ENCODE results near the gene ZEB2. TPM values are rescaled to one million over a fixed set of nuclear protein-coding genes. Genes with fewer than 3 reads are reported as not detected.

ZEB2 gene
- total RNA-seq, 6 experiments from 2014 or later = 13.5 to 35.9 (median 21.7) TPM

DNA sequence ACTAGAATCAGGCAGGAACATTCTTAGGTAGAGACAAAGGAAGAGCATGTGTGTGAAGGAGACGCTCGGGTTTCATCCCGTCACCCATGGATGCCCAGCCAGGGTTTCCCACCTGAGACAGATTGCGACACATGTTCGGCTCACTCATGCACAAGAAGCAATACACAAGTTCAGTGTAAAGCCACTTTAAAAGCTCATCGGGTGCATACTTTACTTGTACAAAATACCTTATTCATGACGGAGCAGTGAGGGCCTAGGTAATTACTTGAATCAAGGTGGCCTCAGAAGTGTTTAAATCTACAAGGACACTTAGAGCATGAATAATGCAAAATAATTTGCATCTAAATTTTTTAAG lies 42.0 kb downstream of the ZEB2 start:
- Histone ChIP-seq H3K36me3 (no peaks in the 10 kb centered on the region), H3K4me3 (no peak overlapping the region), H3K4me1 (no peaks in the 10 kb centered on the region), H3K27ac (no peak overlapping the region), H3K27me3 (no peaks in the 10 kb centered on the region), H3K9me3 (no peaks in the 10 kb centered on the region)
- intact Hi-C loops (cut with DNase I) = no loop called here
- ATAC-seq (no peak), DNase-seq (no peak)
- TF ChIP-seq, protein P1, sequence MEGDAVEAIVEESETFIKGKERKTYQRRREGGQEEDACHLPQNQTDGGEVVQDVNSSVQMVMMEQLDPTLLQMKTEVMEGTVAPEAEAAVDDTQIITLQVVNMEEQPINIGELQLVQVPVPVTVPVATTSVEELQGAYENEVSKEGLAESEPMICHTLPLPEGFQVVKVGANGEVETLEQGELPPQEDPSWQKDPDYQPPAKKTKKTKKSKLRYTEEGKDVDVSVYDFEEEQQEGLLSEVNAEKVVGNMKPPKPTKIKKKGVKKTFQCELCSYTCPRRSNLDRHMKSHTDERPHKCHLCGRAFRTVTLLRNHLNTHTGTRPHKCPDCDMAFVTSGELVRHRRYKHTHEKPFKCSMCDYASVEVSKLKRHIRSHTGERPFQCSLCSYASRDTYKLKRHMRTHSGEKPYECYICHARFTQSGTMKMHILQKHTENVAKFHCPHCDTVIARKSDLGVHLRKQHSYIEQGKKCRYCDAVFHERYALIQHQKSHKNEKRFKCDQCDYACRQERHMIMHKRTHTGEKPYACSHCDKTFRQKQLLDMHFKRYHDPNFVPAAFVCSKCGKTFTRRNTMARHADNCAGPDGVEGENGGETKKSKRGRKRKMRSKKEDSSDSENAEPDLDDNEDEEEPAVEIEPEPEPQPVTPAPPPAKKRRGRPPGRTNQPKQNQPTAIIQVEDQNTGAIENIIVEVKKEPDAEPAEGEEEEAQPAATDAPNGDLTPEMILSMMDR (IDR thresholded peaks at IDR 0.05) = no peak
- no peak for TF ChIP-seq POLR2A (IDR thresholded peaks at IDR 0.05)
- 59% methylated on average over 7 of the region's 7 CpGs for WGBS (ENCODE audit: insufficient coverage, low coverage, low lambda C conversion rate, missing lambda C conversion rate)

DNA sequence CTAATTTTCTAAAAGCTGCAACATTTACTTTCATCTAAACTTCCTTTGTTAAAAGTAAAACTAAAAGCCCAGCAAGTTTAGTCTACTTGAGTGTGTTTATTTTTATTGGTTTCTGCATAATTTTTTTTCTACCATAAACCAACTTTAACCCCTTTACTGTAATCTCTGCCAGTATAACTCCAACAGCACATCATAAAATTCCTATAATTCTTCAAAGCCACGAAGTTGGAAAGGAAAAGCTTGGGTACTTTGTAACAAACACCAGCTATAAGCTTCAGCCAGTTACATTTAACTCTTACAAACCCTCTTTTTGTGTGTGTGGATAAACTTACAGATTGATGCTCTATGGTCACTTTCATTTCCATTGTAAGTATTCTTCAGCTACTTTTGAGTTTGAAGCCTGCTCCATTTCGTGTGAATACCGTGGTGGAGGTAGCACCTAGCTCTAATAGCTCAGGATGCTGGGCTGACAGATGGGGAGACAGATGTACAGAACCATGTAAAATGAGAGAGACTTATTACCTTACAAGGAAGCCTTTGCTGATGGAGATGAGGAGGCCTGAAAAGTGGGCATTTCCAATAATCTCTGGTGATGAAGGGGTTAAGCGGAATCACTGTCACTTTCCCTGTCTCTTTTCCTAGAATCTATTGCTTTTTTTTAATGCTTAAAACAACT lies 42.5 kb downstream of the ZEB2 start:
- intact Hi-C loops (cut with DNase I) = no loop called here
- 54% methylated on average over 4 of the region's 4 CpGs for WGBS (ENCODE audit: insufficient coverage, low coverage, low lambda C conversion rate, missing lambda C conversion rate)
- Histone ChIP-seq H3K36me3 (no peaks in the 10 kb centered on the region), H3K4me1 (no peaks in the 10 kb centered on the region), H3K4me3 (no peak overlapping the region), H3K9me3 (no peaks in the 10 kb centered on the region), H3K27ac (no peak overlapping the region), H3K27me3 (no peaks in the 10 kb centered on the region)
- ATAC-seq = no peak
- no peak for TF ChIP-seq POLR2A (IDR thresholded peaks at IDR 0.05)
- TF ChIP-seq, protein P1 (IDR thresholded peaks at IDR 0.05) = no peak
- no peak for DNase-seq

DNA sequence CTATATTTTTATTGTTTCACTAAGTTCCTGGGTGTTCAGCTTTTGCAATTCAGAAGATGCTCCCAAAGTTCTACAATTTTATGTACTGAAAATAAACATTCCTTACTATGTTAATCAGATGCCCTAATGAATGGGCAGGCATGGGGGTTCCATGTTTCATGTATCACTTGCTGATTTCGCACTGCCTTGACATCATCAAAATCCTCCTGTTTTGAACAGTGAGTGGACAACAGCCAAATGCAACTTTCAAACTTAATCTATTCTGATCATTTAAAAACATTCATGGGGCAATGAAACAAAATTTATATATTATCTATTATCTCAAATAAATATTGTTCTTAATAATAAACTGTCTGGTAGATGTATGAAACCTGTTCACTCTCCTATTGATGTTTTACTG lies 43.2 kb downstream of the ZEB2 start:
- TF ChIP-seq POLR2A (IDR thresholded peaks at IDR 0.05) = no peak
- TF ChIP-seq, protein P1 (IDR thresholded peaks at IDR 0.05) = no peak
- Histone ChIP-seq H3K9me3 (no peaks in the 10 kb centered on the region), H3K27me3 (no peaks in the 10 kb centered on the region), H3K4me1 (no peaks in the 10 kb centered on the region), H3K4me3 (no peak overlapping the region), H3K27ac (no peak overlapping the region), H3K36me3 (no peaks in the 10 kb centered on the region)
- WGBS (ENCODE audit: insufficient coverage, low coverage, low lambda C conversion rate, missing lambda C conversion rate) = 90% methylated on average over 1 of the region's 1 CpG
- DNase-seq = no peak
- intact Hi-C loops (cut with DNase I) = no loop called here
- ATAC-seq = no peak

DNA sequence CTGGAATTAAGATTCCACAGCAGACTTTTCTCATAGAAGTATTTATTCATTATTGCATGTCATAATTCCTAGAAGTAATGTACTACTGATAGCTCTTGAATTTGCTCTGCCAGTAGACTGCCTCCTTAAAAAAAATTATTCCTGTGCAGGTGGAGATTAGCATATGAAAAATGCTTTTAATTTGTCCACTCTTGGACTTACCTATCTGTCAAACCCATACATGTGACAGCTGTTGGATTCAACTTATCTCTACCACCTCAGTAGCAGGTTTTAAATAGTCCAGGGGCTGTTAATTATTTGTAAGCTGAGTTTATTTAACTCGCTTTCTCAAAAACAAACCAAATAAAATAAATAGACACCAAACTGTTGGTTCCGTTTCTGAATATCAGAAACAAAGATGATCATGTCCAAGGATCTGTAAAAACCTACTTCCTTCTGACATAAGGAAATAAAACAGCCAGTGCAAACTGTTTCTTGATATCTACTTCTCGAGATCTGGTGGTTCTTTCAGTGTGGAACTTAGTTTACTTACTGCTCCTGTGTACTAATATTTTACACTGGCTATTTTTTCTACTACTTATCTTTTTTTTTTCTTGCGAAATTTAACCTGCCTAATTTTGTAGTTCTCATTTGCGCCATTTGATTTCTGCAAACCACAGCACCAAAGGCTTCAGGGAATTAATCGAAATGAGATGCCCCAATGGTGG lies 44.2 kb downstream of the ZEB2 start:
- H3K4me1 ChIP-seq = no peaks in the 10 kb centered on the region
- TF ChIP-seq POLR2A (IDR thresholded peaks at IDR 0.05) = no peak
- TF ChIP-seq, protein P1 (IDR thresholded peaks at IDR 0.05) = no peak
- no peak overlapping the region for H3K27ac ChIP-seq

More for the DNA sequence above, 44.2 kb downstream of the ZEB2 start:
- no peaks in the 10 kb centered on the region for H3K36me3 ChIP-seq
- H3K9me3 ChIP-seq = no peaks in the 10 kb centered on the region
- WGBS (ENCODE audit: insufficient coverage, low coverage, low lambda C conversion rate, missing lambda C conversion rate) = 35% methylated on average over 6 of the region's 6 CpGs
- H3K4me3 ChIP-seq = no peak overlapping the region
- DNase-seq (no peak), ATAC-seq (no peak)
- no peaks in the 10 kb centered on the region for H3K27me3 ChIP-seq
- intact Hi-C loops (cut with DNase I) = no loop called here
